HG02623 (cell line): ENCODE data around the gene GRIA1.
"Not testable (repeated sequence)": the region's sequence is repeated elsewhere in the genome, so short reads cannot be mapped to it uniquely, and the experiment has no call there.

Experiments
- ATAC-seq: cut with Tn5 transposase; IDR thresholded peaks from one replicate; pipeline ENCODE4 v1.9.1; 2021; ENCODE audit warnings: moderate library complexity; ENCODE audit not compliant: unreplicated experiment

Gene GRIA1

DNA sequence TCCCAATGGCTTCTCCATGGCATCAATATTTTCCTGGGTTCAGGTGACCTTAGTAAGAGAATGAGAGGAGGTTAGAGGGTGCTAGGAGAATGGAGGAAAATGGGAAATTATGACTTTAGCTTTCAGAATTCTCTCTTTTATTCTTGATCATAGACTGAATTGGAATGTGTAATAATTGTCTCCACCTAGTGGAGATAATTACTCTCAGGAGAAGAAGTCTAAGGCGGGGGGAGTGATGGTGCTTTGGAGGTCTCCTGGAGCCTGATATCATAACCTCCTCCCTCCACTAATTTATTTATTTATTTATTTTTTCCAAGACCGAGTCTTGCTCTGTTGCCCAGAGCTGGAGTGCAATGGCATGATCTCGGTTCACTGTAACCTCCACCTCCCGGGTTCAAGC, 221.3 kb downstream of the GRIA1 start:
- ATAC-seq = no peak

DNA sequence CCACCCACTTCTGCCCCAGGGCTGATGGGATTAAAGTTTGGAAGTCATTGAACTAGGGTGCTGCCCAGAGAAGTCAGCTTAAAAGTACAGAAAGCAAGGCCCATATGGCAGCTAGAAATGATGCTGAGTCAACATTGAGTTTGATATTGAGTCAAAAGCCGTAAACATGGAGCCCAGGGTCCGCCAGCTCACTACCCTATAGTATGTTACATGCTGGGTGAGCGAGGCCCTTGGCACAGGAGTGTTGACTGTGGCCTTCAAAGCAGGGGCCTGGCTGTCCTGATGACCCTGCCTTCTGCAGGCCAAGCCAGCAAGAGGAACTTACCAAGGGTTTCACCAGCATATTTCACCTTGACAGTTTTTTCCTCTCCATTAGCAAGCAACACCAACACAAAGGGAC, 222.5 kb downstream of the GRIA1 start:
- ATAC-seq = no peak

DNA sequence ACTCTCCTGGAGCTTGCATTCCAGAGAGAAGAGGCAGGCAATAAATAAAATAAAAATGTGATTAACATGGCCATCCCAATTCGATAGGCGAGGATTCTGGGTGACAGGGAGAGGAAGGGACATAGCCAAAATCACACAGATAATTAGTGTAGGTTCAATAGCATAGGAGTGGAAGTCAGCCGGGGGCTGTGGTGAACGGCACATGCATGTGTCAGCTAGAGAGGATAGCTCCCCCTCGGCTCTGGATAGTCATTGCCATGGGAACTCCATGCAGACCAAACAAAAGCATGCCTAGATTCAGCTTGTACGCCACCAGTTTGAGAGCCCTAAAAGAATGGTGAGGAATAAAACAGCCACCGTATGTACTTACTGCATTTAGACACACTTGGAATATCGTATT, 223.5 kb downstream of the GRIA1 start:
- no peak for ATAC-seq

DNA sequence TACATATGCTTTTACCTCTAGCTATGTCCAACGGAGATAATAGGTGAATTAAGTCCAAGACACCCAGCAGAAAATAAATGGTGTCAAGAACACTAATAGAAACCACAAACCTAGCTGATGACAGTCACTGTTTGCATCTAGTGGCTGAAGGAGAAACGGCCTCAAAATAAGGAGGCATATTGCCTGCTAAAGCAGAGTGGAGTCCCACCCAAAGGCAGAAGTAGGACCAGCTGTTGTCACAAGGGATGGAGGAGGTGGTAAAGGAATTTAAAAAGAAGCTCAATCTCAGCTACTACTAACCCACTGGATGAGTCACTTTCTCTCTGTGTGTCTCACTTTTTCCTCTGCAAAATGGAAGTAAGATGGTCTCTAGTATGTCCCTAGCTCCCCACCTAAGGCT, 224.3 kb downstream of the GRIA1 start:
- ATAC-seq = no peak

DNA sequence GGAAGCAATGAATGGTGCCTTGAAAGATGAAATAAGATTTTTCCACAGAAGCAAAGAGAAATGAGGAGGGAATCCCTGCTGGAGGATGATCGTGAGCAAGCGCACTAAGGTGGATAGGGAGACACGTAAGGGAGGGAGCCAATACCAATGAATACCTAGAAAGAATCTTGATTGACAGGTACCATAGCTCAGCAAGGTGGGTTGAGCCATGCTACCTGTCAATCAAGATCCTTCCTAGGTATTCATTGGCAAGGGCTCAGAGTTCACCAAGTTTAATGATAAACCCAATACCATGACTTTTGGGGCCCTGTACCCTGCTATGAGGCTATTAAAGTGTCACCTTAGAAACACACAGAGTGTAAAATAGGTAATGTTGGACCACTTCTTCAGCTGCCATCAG, 226.8 kb downstream of the GRIA1 start:
- no peak for ATAC-seq

DNA sequence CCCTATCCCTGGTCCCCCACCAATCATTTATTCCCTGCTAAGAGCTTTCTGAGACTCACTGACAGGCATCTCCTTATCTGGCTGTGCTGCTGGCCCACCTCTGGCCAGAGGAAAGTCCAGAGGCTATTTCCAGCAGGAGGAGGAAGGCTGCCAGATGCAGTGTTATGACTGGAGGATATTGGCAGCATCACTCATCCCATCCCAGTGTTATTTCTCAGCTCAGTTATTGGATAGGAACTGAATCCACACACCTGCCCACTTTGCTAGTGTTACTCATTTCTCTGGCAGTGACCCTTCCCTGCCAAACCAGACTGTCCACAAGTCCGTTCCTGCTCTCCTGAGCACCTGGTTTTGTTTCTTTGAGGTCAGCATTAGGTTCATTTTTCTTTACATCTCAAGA, 228.2 kb downstream of the GRIA1 start:
- no peak for ATAC-seq

DNA sequence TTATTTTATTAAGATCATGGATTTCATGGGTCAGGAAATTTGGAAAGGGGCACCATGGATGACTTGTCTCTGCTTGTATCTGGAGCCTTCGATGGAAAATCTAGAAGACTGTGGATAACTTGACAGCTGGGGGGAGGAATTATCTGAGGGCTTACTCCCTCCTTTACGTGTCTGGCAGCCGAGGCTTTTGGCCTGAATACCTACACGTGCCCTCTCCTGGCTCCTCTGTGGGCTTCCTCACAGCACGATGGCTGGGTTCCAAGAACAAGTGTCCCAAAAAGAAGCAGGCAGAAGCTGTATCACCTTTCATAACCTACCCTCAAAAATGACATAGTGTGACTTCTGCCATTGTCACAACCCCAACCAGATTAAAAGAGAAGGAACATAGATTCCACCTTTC, 228.9 kb downstream of the GRIA1 start:
- no peak for ATAC-seq

DNA sequence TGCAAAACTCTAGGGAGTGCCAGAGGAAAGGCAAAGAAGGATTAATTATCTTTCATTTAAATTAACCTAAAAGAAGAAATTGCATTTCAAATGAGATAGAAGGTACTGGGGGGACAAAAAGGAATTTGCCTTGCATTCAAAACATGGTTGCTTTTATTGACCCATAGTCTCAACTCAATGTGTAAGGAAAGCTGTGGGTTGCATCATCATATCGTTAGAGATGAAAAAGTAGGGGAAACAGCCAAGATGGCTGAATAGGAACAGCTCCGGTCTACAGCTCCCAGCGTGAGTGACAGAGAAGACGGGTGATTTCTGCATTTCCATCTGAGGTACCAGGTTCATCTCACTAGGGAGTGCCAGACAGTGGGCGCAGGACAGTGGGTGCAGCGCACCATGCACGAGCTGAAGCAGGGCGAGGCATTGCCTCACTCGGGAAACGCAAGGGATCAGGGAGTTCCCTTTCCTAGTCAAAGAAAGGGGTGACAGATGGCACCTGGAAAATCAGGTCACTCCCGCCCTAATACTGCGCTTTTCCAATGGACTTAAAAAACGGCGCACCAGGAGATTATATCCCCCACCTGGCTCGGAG, 232.6 kb downstream of the GRIA1 start:
- not testable (repeated sequence) for ATAC-seq

DNA sequence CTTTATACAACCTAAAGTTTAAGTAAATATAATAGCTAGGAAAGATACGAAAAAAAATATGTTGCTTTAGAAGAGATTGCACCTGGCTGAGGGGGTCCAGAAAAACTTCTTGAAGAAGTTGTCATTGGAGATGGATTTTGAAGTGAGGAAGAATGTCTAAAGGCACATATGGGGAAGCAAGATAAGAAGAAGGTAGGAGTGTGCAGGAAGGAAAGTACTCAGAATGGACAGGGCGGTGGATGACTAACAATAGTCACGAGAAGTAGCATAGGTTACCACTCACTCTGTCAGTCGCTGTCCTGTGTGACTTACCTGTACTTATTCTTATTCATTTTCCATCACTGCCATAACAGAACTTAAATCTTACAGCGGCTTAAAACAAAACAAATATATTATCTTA, 251.6 kb downstream of the GRIA1 start:
- ATAC-seq = no peak

DNA sequence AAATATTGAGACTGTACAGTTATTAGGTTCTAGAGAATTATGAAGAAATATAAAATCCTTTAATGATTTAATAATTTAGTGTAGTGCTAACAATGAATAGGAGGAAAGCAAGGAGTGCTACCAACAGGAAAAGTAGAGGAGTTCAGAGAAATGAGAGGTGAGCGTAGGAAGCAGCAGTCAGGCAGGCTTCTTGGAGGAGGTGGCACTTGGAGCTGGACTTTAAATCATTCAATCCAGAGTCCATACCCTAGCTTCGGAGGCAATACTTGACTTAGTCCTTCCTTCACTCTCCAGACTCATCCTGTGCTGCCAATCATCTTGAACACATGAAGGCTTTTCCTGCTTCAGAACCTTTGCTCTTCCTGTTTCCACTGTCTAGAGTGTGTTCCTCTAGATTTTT, 254.3 kb downstream of the GRIA1 start:
- no peak for ATAC-seq

DNA sequence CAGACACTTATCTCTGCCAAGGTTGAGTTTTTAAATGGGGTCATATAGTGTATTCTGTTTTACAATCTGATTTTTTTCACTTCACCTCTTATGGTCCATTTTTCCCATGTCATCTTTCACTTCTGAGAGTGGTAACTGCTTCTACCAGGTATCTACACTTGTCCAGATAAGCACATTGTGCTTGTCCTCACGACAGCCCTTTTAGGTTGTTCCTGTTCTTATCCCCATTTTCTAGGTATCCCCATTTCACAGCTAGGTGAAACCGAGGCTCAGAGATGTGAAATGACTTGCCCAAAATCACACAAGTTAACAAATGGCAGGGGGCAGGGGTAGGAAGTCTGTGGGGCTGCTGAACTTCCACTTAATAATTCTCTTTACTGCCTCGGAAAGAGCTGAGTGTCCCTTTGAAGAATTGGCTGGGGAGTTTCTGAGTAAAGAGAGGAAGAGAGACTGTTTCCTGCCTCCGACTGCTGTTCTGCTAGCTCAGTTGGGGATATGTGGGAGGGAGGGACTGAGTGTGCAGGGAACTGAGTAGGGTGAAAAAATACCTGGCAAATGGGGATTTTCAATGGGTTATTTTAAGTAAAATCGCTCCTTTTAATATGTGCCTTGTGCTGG, 255.4 kb downstream of the GRIA1 start:
- ATAC-seq = no peak

DNA sequence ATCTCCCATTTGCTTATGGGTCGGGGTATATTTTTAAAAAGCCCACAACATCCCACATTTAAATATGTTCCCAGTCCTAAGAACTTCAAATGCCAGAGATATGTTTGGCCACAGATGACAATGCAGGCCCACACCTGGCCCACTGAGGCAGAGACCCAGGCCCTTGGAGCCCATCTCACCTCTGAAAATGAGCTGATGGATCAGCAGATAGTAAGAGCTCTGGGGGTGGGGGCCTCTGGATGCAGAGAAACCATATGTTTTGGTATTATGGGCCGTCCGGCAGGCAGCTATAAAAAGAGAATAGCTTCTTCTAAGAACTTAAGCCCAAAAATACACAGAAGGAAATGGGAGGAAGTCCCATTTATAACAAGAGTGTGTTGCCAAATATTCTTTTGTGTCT, 256.0 kb downstream of the GRIA1 start:
- ATAC-seq = no peak

DNA sequence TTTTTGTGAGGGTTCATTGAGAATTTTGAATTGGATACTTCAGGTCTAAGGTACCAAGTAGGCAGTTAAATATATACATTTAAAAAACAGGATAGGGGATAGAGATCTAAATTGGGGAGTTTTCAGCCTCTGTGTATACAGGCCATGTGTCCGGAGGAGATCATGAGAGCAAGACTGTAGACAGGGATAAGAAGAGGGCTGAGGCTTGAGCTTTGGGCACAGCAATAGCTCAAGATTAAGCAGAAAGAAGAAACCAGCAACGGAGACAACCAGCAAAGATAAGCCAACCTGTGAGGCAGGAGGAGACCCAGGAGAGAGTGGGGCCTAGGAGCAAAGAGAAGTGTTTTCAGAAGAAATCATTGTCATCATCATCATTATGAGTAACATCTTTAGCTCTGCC, 258.4 kb downstream of the GRIA1 start:
- ATAC-seq = no peak

DNA sequence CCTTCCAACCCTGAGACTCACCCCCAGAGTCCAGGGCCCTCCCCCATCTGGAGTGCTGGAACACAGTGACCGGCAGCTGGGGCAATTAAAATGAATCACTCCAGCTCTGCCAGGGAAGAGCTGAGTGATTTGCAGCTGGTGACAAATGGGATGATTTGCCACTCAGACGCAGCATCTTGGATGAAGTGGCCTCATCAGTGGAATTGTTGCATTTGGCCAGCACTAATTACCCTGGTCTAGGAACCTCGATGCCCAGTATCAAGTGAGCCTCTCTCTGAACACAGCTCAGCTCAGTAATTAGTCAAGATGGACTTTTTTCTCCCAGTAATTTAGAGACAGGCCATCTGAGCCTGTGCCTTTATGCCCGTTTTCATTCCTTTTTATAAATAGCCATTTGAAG, 259.5 kb downstream of the GRIA1 start:
- no peak for ATAC-seq

DNA sequence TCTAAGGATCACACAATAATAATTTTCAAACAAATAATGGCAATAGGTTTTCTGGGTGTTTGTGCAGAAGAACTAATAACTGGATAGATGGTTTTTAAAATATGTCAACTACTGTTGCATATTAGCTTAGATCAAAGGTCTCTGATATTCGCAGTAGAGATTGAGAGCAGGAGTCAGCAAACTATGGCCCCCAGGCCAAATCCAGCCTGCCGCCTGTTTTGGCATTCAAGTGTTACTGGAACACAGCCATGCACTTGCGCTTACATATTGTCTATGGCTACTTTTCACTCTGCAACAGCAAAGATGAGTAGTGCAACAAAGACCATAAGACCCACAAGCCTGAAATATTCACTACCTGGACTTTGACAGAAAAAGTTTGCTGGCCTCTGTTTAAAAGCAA, 260.8 kb downstream of the GRIA1 start:
- ATAC-seq = no peak

DNA sequence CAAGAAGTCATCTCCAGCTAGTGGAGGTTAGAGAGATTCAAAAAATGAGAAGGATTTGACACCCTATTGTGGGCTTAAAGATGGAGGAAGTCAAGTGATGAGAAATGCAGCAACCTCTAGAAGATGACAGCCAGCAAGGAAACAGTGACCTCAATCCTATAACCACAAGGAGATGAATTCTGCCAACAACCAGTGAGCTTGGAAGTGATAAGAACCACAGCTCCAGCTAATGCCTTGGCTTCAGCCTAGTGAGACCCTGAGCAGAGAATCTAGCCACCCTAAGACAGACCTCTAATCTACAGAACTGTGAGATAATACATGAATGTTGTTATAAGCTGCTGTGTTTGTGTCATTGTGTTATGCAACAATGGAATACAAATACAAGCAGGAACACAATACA, 262.4 kb downstream of the GRIA1 start:
- no peak for ATAC-seq

DNA sequence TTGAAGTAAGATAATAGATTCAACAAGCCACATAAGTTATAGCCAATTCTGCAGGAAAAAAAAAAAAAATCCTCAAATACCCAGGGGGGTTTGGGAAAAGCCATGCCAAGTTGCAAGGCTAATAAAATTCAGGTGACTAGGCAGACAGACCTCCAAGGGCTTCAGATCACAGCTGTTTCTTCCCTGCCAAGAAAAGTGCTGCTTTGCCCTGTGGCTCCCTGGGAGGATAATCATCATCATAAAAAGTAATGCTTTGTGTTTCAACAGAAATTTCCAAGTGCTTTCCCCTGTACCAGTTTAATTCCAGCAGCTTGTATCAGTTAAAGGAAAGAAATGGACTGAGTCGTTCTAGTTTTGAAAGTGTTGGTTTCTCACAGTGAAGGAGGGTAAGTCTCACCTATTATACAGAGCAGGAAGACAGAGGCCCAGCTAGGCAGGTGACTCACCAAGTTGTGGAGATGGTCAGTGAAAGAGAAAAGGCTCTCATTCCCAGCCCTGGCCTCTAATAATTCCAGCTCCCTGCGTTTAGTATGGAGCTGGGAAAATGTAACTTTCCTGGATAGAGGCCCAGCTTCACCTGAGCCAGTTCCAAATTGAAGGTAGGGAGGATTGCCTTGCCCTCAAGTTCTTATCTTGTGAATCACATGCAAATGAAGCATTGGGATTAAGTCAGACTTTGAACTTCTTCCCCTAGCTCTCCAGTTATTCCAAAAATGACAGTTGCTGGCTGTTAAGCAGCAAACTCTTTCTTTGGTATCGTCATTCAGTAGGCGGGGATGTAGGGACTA, 263.4 kb downstream of the GRIA1 start:
- ATAC-seq = no peak

DNA sequence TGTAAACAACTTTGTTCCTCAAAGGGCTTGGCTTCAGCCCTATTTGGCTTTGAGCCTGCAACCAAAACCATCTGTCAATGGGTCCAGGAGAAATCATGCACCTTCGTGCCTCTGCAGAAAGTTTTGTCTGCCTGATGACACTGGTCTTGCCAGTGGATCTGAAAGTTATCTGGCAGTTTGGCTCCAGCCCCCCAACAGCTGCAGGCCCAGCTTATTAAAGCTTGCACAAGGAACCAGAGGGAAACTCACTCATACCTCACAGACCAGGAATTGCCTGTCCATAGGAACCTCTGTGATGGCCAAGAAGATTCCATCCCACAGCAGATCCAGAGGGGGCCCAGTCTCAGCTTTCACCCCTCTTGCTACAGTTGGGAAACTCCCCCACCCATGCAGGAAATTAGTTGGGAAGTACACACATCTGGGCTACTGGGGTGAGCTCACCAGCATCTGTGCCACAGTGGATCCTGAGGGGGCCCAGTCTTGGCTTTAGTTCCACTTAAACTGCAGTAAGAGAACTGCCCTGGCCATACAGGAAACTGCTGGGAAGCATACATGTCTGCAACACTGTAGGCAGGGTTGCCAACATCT, 265.5 kb downstream of the GRIA1 start:
- ATAC-seq = no peak

DNA sequence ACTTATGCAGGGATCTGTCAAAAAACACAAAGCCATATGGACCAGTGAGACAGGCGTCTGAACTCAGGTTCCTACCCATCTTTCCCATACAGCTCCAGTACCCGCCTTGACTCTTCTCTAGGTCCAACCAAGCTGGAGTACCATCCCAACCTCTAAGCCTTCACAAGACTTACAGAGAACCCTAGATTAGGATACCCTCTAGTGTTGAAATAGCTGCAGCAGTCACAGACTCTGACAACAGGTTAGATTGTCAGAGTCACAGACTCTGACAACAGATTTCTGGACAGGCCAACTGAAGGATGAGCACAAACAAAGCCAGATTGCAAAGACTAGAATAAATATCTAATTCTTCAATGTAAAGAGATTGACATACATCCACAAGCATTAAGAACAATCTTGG, 266.1 kb downstream of the GRIA1 start:
- ATAC-seq = no peak

DNA sequence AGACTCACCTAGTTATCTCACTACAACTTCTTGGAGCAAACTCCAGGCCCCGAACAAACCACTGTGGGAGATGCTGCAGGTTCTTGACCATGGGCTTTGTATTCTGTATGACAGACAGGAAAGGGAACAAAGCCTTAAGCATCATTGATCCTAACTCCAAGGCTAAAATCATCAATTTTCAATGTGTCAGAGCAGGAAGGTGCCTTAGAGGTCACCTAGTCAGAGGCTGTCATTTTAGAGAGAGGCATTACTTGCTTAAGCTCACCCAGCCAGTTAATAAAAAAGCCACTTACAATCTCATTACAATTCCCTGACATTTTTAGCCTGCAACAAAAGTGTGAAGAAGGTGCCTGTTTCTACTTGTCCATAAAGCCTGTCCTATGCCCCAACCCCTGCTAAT, 275.5 kb downstream of the GRIA1 start:
- no peak for ATAC-seq

DNA sequence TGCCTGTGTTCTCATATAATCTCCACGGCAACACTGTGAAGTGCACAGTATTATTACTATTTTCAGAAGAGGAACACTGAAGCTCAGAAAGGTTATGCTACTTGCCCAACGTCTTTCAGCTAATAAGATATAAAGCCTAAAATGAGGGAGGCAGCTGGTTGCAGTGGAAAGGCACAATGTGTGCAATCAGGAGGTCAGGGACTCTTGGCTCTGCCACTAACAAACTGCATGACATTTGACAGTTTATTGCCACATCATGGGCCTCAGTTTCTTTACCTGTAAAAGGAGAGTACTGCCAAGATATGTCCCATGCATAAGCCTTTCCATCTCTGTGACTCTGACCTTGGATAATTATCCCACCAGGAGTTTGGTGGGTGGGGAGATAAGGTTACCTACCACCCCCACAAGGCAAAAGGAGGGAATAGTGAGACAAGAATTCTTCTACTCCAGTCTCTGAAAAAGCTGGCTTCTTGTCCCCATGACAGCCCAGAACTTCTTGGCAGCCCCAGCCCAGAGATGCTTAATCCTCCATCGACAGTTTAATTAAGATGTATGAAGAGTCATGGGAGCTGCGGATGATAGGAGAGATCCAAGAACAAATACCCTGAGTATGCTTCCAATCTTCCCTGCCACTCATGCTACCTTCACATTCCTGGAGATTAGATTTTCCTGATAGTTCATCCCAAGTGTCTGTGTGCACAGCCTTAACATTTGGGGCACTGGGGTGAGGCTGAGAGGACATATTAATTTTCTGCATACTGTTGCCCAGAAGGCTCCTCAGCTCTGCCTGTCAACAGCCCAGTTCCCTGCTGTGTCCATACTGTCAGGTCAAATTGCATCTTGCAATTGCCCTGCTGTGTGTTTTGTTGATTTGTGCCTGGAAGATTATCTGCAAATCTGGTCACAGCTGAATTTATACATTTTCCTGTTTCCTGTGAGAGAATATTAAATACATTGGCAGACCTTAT, 277.0 kb downstream of the GRIA1 start:
- ATAC-seq = no peak
